Hematopoietic multipotent progenitor cell treated with erythropoietin and hydrocortisone succinate and interleukin-3 and kit ligand, for 4 days (in vitro differentiated cells): ENCODE measurements around the gene ARHGAP44.
A peak's percentile ranks its signal among the peaks of the same experiment; 100 is the strongest.

ENCODE experiments used
- DNase-seq: peaks from one replicate; pipeline ENCODE4 v3.0.0-alpha.2; 2015

ARHGAP44 gene

DNA sequence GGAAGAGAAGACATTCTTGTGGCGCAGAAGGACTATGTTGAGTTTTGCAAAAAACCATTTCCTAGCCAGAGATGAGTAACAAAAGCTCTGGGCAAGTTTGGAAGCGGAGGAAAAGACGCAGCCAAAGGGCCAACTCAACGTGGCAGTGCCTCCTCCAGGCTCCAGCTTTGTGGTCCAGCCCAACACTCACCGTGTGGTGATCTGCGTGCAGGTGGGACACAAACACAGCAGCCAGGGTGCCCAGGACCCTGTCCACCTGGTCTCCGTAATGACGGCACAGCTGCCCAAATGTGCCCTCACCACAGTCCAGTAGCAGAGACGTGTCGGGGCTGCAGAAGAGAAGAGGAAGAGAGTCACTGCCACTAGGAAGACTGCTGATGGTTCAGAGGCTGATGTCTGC is 207.1 kb downstream of the ARHGAP44 start:
- no peak for DNase-seq

DNA sequence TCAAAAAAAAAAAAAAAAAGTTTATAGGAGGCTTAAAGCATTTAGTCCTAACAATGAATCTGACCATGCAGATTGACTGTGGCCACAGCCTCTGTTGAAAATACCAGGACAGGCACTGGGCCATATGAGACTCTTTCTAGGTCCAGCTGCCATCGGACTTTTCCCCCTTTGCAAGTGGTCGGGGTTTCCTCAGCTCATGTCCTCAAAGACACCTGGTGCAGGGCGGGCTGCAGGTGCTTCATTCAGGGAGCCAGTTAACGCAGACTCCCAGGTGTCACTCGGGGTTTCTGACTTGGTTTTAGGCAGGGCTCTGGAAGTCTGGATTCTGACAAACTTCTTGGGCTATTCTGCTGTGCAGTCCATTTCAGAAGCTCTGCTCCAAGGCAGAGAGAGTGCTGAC is 207.6 kb downstream of the ARHGAP44 start:
- DNase-seq: no peak

DNA sequence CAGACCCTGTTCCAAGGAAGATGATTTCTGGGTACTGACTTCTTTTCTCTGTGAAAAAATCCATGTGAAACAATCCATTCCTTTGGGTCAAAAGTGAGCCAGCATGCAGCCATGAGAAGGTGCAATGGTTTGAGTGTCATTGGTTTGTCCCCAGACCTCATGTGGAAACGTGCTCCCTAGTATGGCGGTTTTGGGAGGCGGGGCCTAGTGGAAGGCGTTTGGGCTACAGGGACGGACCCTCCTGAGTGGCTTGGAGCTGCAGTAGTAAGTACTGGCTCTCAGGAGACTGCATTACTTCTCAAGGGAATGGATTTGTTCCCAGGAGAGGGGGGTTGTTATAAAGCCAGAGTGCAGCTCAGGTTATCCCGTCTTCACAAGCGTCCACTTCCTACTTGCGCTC is 209.2 kb downstream of the ARHGAP44 start:
- no peak for DNase-seq

DNA sequence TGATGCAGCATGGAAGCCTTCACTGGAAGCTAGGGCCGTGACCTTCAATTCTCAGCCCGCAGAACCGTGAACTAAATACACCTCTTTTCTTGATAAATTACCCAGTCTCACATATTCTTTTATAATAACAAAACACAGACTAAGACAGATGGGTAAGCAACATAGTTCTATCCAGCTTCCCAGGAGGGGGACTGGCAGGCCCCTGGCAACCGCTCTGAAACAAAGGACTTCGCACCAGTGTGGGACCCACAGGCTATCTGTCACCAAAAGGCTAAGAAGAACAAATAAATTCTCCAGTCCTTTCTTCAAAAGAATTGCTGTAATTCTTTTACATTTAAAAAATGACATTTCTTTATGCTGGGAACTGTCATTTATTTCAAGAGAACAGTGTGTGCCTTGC is 209.6 kb downstream of the ARHGAP44 start:
- no peak for DNase-seq

DNA sequence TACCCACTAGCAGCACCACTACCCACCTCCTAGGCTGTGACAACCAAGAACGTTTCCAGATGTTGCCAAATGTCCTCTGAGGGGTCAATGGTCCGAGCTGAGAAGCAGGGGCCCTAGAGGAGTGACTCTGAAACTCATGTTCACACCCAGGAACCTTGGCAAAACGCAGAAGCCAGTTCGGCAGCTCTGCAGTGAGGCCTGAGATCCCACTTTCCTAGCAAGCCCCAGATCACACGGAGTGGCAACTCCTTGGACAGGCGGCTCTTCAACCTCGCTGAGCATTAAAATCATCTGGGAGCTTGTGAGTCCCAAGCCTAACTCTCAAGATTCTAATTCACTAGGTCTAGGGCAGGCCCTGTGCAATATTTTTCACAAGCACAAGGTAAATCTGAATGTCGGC is 211.3 kb downstream of the ARHGAP44 start:
- DNase-seq: no peak

DNA sequence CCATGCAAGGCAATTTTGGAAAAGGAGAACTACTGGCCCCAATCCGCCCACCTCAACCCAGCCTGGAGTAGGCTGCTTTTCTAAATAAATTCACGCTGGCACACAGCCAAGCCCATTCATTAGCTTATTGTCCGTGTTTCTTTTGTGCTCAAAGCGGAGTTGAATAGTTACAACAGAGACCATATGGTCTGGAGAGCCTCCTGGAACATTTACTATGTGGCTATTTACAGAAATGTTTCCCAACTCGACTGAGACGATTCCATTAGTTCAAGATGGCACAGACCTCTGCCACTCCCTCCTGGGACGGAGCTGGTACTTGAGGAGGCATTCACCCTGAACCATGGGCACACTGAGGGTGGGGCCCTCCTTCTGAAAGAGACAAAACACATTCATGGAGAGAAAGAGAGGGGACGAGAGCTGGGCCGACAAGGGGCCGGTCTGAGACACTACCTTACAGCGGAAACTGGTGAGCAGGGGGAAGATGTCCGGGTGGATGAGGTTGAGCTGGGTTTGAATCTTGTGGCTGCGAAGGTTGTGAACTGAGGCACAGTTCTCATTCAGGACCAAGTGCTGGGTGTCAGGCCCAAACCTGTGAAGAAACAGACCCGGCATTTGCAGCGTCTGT is 212.8 kb downstream of the ARHGAP44 start:
- no peak for DNase-seq

DNA sequence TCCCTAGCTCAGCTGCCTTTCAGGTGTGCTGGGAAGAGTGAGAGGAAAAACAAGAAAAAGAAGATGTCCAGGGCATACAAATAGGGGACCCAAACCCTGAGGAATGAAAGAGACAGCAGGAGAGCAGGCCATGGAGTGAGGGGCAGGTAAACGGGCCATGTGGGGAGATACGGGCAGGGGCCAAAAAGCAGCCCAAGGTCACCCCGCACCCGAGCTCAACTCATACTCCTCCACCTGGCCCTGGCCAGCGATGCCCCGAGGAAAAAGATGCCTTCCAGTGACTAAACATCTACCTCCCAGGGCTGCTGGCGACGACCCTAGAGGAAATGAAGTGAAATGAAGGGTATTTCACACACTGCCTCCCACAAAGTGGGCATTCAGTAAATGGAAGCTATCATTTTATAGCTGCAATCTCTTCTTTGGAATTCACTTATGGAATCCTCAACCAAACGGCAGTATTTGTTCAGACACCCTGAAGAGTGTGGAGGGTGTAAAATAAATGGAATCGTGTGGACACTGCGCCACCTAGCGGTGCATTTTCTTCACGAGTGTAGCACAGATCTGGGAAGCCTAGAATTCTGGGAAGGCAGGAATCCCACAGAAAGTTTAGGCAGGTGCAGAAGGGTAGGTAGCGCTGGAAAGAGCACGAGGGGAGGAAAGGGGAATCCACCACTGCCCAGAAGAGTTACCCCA is 213.6 kb downstream of the ARHGAP44 start:
- DNase-seq: peak; percentile 63

DNA sequence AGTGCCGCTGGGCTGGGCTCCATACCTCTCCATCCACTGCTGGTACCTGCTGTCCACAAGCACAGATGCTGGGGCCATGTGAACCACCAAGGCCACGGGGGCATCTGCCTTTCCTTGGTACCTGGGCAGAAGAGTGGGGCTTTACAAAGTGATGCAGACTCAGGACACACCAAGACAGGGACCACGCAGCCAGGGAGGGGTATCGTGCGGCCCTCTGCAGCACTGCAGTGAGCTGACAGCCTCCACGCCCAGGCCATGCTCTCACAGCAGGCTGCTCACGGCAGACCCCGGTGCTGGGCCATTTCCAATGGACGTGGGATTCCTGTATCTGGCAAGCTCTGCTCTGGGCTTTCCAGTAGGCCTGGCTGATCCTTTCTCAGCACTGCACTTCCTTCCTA is 214.2 kb downstream of the ARHGAP44 start:
- no peak for DNase-seq

DNA sequence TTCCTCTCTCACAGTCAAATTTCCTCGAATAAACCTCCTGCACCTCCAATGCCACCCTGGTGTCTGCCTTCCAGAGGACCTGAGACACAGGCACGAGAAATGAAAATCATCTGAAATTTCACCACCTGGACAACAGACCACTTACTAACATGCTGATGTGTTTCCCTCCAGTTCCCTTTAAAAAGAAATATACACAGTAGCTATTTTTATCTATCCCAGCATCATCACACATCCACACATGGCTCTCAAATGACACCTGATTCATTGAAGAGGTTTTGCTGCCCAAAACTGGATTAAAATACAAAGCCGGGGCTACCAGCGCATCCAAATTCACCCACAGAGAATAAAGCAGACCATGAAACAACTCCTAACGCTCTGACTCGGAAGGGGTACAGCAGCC is 214.6 kb downstream of the ARHGAP44 start:
- DNase-seq: no peak

DNA sequence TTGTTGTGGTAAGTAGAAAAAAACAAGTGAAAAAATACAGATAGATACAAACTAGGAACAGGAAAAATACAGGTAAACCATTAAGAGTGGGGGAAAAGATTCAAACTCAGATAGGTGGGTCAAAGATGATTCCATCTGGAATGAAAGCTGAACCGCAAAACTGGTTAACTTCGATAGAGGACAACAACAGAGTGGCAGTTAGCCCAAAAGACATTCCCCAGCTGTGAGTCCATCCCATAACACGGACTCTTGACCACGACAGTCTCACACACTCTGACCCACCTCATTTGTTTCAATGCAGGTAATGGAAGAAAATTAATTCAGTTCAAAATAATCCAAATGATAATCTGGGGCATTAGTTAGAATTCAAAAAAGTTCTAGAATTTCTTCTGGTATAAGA is 215.0 kb downstream of the ARHGAP44 start:
- DNase-seq: no peak

DNA sequence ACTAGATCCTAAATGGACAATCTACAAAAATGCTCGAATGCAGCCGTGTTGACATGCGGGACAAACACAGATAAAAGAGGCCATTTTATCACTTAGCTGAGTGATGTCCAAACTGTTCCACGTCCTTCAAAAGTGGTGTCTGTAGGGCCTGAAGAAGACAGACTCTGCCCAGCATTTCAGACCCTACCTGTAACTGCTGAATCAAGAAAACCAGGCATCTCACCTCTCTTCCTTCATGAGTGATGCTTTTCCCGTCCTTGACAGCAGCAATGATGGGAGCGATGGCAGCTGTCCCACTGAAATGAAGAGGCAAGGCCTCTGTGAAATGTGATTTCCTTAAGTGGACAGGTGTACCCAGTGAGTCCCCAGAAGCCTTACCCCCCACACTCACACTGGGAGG is 216.2 kb downstream of the ARHGAP44 start:
- DNase-seq: no peak

DNA sequence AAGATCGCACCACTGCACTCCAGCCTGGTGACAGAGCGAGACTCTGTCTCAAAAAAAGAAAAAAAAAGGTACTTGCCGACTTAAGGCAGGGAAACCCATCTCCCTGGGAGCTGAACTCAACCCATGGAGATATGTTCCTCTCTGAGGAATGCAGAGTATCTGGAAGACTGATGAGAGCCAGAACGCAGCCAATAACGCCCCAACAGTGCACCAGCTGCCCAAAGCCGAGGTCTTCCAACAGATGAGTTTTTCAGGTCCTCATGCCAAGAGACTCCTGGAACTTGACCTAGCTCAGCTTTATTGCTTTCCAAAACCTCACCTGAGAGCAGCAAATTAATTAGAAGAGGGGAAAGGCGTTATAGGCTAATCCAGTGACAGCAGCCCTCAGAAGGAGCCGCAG is 219.2 kb downstream of the ARHGAP44 start:
- no peak for DNase-seq

DNA sequence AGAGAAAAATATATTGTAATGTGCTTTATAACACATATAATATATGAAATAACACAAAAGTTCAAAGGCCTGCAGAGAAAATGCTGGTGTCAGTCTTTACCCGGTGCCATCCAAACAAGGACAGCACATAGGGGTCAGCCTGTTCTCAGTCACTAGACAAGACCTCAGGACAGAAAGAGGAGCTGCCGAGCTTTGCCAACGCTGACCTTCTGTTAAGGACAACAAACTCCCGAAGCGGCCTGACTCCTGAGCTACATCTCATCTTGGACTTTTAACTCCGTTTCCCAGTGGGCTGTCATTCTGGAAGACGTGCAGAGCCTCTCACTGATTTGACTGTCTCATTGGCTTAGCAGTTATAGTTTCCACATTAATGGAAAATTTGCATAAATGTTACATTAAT is 221.7 kb downstream of the ARHGAP44 start:
- no peak for DNase-seq

DNA sequence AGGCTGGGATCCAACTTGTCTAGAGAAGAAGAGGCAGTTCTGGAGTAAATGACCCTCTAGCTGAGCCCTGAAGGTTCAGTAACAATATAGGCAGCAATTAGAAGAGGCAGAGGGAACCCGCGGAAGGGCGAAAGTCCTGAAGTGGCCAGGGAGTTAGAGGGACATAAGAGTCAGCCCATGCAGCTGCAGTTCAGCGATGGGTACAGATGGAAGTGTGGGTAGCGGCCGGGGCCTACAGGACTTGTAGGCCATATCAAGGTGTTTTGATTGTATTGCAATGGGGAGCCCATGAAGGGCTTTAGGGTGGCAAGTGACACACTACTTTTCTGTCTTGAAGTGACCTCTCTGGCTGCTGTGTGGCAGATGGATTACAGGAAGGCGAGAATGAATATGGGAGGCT is 225.5 kb downstream of the ARHGAP44 start:
- no peak for DNase-seq

DNA sequence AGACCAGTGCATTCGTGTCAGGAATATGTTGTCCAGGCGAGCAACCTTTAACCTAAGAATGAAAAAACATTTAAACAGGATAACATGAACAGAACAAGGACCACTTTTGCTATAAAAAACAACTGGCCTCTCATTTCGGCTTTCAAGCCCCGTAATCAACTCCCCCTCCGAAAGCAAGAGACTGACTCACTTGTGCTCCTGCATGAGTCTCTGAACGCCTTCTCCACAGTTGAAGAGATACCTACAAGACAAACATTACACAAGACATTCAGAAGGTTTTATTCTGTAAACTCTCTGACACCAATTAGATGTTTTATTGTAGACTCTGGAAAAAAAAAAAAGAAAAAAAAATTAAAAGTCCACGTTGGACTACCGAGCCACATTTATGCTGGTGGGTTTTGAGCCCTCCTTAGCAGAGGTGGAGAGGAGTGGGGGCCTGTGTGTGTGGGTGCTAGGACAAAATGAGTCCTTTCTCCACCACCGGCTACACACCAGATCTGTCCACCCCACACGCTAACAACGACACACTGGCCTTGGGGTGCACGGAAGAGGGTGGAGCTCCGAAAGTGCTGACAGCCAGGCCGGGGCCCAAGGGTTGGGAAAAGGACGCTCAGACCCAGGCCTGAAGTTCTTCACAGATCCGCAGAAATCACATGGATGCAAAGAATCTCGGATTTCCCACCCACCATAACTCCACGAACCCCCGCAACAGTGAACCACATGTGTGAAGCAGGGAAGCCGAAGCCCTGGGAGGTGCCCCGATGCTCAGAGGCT is 227.8 kb downstream of the ARHGAP44 start:
- peak; percentile 70 for DNase-seq

DNA sequence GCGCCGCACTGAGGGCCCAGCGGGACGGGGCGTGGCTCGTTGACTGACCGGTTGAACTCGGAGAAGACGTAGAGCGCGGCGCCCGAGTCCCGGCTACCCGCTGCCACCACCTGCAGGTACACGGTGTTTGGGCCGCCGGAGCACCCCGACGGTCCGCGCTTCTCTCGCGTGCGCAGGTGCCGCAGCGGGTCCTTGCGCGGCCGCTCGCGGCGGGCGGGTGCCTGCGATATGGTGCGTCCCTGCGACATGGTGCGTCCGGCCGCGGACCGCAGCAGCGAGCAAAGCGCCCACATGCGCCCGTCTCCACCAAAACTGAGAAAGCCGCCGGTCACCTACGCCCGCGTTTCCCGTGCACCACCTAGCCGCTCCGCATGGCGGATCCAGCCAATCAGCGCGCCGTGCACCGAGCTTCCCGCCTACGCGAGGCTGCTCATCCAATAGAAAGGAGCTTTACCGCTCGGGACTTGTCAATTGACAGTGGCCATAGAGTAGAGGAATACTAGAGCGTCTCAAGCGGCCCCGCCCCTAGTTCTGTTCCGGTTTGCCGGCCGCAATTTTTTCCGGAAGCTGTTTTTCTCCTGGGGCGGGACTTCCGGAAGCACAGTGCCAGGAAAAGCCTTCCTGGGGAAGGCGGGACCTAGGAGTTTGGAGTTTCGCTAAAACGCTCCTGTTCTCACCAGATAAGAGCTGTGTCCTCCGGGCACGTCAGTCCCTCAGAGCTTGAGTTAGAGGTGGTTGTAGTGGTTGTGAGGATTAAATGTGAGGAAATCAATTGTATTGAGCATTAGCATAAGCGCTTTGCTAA is 228.6 kb downstream of the ARHGAP44 start, which contains the start of gene ELAC2:
Gene ELAC2 (minus strand): TSS at position 373 of the 805 bp plus-strand sequence. CDS start 80 bp downstream, at position 293.
- DNase-seq: peak; percentile 99

DNA sequence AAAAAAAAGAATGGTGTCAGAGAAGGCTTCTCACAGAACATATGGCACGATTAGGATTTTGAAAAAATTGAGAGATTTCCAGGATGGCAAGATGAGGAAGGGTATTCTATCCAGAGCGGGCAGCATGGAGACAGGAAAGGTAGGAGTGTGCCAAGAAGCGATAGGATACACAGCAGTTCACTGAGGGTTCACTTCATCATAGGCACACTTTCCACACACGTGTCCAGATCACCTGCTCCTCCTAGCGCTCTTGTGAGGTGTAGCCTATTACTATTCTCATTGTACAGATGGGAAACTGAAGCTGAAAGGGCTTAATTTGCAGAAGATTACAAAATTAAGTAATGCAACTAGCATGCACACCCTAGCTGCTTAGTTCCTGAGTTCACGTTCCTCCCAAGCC is 234.7 kb downstream of the ARHGAP44 start:
- no peak for DNase-seq

DNA sequence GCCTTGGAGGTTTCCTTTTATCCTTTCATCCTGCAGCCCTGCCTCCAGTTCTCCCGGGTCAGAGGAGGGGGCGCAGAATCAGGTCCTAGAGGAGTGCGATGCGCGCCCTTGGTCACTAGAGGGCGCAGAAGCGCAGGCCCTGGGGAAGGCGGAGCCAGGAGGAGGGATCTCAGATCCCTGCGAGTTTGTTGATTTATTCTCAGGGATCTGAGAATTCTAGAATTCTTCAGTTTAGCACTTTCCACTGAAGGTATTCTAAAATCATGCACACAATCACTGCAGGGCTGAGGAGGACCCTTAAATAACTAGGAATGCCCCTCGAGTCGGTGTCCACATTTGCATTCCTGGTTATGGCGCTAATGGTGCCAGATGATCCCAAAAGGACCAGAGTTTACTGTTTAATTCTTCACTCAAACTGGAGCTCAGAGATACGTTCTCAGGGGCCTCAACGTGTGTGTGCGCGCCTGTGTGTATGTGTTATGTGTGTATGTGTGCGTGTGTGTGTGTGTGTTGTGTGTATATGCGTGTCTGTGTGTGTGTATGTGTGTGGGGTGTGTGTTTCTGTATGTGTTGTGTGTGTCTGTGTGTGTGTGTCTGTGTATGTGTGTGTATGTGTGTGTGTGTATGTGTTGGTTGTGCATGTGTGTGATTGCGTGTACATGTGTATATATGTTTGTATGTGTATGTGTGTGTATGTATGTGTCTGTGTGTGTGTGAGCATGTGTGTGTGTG is 235.4 kb downstream of the ARHGAP44 start:
- DNase-seq: peak; percentile 80

DNA sequence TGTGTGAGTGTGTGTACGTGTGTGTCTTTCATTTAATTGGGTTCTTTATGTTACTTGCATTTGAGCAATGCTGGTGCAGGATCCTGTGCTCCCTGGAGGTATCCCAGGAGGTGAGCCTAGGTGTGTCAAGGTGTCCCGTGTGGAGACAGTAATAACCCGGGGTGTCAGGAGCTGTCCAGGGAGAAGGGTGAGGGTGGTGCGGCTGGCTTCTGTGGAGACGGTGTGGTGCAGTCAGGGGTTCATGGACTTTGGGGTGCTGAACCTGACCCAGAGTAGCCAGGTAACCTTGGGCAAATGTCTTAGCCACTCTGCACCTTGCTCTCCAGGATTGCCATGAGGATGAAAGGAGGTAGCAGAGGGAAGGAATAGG is 235.9 kb downstream of the ARHGAP44 start:
- no peak for DNase-seq

DNA sequence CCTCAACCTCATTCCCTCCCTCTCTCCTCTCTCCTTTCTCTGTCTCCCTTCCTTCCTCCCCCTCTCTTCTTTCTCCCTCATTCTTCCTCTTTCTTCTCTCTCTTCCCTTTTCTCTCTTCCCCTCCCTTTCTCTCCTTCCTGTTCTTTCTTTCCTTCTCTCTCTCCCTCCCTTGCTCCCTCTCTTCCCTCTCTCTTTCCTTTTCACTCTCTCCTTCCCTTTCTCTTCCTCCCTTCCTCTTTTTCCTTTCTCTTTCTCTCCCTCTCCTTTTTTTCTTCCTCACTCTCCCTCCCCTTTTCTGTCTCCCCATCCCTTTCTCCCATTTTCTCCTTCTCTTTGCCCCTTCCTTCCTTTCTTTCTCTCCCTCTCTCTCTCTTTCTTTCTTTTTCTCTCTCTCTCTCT is 236.4 kb downstream of the ARHGAP44 start:
- DNase-seq: no peak

DNA sequence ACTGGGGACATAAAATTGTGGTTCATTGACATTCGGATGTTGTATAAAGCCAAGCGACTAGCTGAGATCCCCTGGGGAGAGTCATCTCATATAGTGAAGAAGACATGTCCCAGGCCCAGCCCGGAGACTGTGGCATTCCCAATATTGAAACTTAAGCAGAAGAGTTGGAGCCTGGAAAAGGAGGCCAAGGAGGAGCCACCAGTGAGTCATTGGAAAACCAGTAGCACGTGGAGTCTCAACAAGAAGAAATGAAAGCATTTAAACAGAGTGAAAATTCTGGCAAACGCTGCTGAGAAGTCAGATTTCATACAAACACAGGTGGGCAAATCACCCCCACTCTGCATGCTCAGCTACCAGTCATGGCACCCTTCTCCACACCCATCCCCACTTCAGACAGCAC is 237.9 kb downstream of the ARHGAP44 start:
- no peak for DNase-seq

DNA sequence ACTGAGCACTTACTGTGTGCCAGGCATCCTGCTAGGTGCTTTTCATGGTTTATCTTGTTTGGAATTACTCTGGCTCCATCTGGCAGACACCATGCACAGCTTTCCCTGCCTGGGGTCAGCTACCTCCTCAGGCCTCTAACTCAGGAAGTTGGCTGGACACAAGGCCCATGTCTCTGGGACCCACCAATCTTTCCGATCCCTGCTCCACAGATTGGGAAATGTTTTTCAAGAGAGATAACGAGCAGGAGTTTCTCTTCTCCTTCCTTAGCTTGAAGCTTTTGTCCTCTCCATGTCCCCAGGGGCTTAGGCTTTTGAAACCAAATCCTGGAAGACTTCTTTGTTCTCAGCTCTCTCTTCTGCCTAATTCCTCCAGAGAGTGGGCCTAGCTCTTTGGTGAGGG is 240.0 kb downstream of the ARHGAP44 start:
- no peak for DNase-seq

DNA sequence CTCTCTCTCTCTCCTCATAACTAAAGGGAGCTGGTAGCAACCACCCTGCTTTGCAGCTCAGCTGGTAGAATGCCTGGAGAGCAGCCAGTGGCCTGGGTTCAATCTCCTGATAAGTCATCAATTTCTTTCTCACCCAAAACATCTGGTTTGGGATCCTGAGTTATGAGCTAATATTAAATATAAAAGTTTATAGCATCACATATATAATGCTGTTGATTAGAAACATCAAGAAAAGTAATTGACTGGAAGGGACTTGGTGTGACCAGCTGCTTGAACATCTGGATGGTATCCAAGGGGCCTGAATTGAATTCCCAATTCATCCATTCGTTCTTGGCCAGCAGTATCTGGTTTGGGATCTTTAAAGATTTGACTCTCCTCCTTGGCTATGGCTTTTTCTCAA is 240.8 kb downstream of the ARHGAP44 start:
- DNase-seq: no peak
